ENCODE results near the gene RASSF5. TPM values are rescaled to one million over a fixed set of nuclear protein-coding genes. Genes with fewer than 3 reads are reported as not detected.

Gene RASSF5
- polyA plus RNA-seq, 1 donor (not counting 4 experiments of a cell fraction or from before 2014, with no cell fraction given): 2.4 TPM

DNA sequence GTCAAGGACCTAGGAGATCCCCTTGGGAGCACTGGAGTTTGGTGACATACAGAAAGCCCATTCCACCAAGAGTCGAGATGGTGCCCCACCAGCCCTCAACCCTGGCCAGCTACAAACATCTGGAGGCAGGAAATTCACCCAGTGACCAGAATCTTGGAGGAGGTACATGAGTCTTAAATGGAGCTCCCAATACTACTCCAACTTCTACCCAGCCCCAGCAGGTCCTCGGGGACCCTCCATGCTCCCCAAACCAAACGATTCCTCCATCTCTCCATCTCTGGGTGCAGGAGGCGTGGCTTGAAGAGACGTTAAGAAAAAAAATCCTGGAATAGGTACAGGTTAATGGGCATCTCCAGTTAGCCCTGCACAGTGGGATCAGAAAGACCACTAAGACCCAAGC lies 5.5 kb upstream of the RASSF5 start:
- H3K9me1 ChIP-seq (ENCODE audit: control insufficient read depth, extremely low read depth, insufficient read depth, low read length): no peaks in the 10 kb centered on the region
- H3K9ac ChIP-seq (ENCODE audit: control insufficient read depth, extremely low read depth, insufficient read depth, low read length): no peak overlapping the region

DNA sequence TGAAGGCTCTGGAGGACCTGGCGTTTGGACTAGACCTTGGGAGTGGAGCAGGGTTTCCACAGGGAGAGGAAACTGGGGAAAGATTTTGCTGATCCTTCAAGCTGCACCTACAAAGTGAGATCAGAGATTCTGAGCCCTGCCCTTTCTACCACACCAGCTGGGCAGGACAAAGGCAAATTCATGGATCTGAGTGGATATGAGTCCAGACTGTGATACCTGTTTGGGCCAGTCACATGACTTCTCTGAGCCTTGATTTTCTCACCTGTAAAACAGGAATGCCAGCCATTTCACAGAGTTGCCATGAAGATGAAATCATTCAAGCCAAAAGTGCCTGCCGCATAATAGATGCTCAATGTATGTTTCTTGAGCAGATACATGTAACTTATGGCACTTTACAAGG lies 4.9 kb upstream of the RASSF5 start:
- no peak for FAIRE-seq
- dilution Hi-C loops (cut with MboI; ENCODE audit: extremely low pct_ligation_motif_present, low sequenced_read_pairs): no loop called here
- no peak for DNase-seq (ENCODE audit: low read depth, low spot score)
- Histone ChIP-seq H3K27me3 (ENCODE audit: control insufficient read depth, extremely low read depth, insufficient read depth, low read length) (no peaks in the 10 kb centered on the region), H3K9me3 (ENCODE audit: control insufficient read depth, low read depth, low read length) (no peaks in the 10 kb centered on the region), H4K20me1 (ENCODE audit: control insufficient read depth, extremely low read depth, insufficient read depth, low read length) (no peaks in the 10 kb centered on the region), H3K4me3 (ENCODE audit: control insufficient read depth in 2 of 3, extremely low read depth in 1 of 3, insufficient read depth in 2 of 3, low read depth in 1 of 3, low read length in 3 of 3) (no peak overlapping the region), H3K9me1 (ENCODE audit: control insufficient read depth, extremely low read depth, insufficient read depth, low read length) (no peaks in the 10 kb centered on the region), H3K36me3 (ENCODE audit: control insufficient read depth in 2 of 2, extremely low read depth in 1 of 2, insufficient read depth in 2 of 2, low read length in 2 of 2) (peaks cover 2% of the 10 kb centered on the region in 2 experiments), H3K79me2 (ENCODE audit: control insufficient read depth, insufficient read depth, low read length) (no peaks in the 10 kb centered on the region), H3K9ac (ENCODE audit: control insufficient read depth, extremely low read depth, insufficient read depth, low read length) (no peak overlapping the region), H3K27ac (ENCODE audit: control insufficient read depth, insufficient read depth, low read length) (no peak overlapping the region), H3K4me1 (ENCODE audit: control insufficient read depth, extremely low read depth, insufficient read depth, low read length) (peaks cover 27% of the 10 kb centered on the region), H3K4me2 (ENCODE audit: control insufficient read depth, extremely low read depth, insufficient read depth, low read depth, low read length) (no peak overlapping the region), H2AFZ (ENCODE audit: control insufficient read depth, low read length) (no peak overlapping the region)
- no peak for TF ChIP-seq EZH2 (IDR thresholded peaks at IDR 0.05; ENCODE audit: low read length)
- no peak for TF ChIP-seq CTCF (optimal IDR thresholded peaks at IDR 0.05 in 1 of 3, IDR thresholded peaks at IDR 0.05 in 1 of 3, conservative IDR thresholded peaks at IDR 0.05 in 1 of 3; ENCODE audit: extremely low read depth in 1 of 3, insufficient read depth in 2 of 3, low read length in 3 of 3)

More for the DNA sequence above, 5.5 kb upstream of the RASSF5 start:
- DNase-seq (ENCODE audit: low read depth, low spot score): no peak
- no peaks in the 10 kb centered on the region for H4K20me1 ChIP-seq (ENCODE audit: control insufficient read depth, extremely low read depth, insufficient read depth, low read length)
- peaks cover 27% of the 10 kb centered on the region for H3K4me1 ChIP-seq (ENCODE audit: control insufficient read depth, extremely low read depth, insufficient read depth, low read length)
- H3K27ac ChIP-seq (ENCODE audit: control insufficient read depth, insufficient read depth, low read length): no peak overlapping the region
- TF ChIP-seq CTCF (optimal IDR thresholded peaks at IDR 0.05 in 1 of 3, IDR thresholded peaks at IDR 0.05 in 1 of 3, conservative IDR thresholded peaks at IDR 0.05 in 1 of 3; ENCODE audit: extremely low read depth in 1 of 3, insufficient read depth in 2 of 3, low read length in 3 of 3) (no peak), EZH2 (IDR thresholded peaks at IDR 0.05; ENCODE audit: low read length) (no peak)
- H3K9me3 ChIP-seq (ENCODE audit: control insufficient read depth, low read depth, low read length): no peaks in the 10 kb centered on the region
- no peak overlapping the region for H3K4me2 ChIP-seq (ENCODE audit: control insufficient read depth, extremely low read depth, insufficient read depth, low read depth, low read length)
- peaks cover 3 to 4% of the 10 kb centered on the region in 2 experiments for H3K36me3 ChIP-seq (ENCODE audit: control insufficient read depth in 2 of 2, extremely low read depth in 1 of 2, insufficient read depth in 2 of 2, low read length in 2 of 2)
- no peaks in the 10 kb centered on the region for H3K27me3 ChIP-seq (ENCODE audit: control insufficient read depth, extremely low read depth, insufficient read depth, low read length)
- no peak overlapping the region for H3K4me3 ChIP-seq (ENCODE audit: control insufficient read depth in 2 of 3, extremely low read depth in 1 of 3, insufficient read depth in 2 of 3, low read depth in 1 of 3, low read length in 3 of 3)
- FAIRE-seq: no peak
- H2AFZ ChIP-seq (ENCODE audit: control insufficient read depth, low read length): no peak overlapping the region
- H3K79me2 ChIP-seq (ENCODE audit: control insufficient read depth, insufficient read depth, low read length): no peaks in the 10 kb centered on the region
- dilution Hi-C loops (cut with MboI; ENCODE audit: extremely low pct_ligation_motif_present, low sequenced_read_pairs): no loop called here

Measured in keratinocyte (primary cell).